Retina (tissue), 1 donor: ENCODE data around the gene MTTP.

Experiments
- DNase-seq: peaks from one replicate; pipeline ENCODE4 v3.0.0-alpha.2; 2016

Gene MTTP

DNA sequence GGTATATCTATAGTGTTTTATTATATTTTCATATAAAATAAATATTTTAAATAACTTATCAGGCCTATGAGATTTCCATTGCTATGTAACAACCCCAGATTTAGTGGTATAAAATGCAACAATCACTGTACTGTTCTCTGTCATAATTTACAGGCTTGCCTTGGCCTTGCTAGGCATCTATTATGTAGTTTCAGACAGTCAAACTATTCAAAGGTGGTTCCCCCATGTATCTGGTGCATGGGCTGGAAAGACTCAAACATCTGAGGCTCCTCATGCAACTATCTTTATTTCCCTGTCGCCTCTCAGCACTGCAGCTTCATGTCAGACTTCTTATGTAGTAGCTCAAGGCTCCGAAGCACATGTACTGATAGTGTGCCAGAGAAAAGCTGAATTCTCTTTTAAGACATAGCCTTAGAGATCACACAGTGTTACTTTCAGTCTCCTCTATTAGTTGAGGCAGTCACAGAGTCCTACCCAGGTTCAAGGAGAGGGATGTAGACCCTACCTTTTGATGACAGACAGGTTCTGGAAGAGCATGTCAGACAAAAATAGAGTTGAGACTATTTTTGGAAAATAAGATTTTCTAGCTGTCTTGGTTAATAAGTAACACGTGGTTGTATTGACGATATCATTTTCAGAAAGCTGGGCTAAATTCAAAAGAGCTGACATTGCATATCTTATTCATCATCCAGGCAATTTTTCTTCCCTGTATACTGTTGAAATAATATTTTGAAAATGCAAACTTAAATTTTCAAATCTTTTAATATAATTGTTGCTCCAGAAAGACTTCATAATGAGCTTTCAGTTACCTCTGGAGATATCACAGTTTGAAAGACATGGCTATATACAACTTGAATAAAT lies 19.4 kb downstream of the MTTP start:
- no peak for DNase-seq

DNA sequence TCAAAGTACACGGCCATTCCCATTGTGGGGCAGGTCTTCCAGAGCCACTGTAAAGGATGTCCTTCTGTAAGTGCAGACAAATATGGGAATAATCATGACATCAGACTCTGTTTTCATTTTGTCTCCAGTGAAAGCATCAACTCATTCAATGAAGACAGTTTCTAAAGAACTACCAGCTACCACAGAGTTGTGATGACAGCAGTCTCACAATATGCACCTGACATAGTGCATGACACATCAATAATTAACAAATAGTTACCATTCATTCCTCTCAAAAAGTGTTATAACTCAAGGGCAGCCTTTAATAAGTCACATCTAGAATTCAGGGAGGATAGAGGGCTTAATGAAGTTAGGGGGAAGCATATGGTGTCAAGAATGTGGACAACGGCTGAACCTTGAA lies 20.2 kb downstream of the MTTP start:
- DNase-seq: no peak

DNA sequence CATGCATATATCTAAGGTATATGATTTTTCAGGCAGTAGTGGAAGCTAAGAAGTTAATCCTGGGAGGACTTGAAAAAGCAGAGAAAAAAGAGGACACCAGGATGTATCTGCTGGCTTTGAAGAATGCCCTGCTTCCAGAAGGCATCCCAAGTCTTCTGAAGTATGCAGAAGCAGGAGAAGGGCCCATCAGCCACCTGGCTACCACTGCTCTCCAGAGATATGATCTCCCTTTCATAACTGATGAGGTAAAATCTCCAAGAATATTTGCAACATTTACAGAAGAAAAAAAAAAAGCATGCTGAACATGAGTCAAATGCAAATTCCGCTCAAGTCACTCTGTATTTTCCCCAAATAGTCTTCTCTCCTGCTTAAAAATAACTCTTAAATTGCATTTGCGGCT lies 32.1 kb downstream of the MTTP start:
- DNase-seq: no peak

DNA sequence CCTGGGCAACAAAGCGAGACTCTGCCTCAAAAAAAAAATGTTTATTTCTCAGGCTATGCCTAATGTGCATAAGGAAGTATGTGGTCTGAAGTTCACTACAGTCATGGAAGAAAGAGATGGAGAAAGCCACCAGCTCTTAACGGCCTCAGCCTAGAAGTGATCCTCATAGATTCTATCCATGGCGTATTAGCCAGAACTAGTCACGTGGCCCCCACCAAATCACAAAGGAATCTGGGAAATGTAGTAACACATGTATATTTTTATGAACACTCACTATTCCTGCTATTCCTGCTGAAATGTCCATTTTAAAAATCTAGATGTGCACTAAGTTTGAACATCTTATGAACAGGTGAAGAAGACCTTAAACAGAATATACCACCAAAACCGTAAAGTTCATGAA lies 33.8 kb downstream of the MTTP start:
- no peak for DNase-seq

DNA sequence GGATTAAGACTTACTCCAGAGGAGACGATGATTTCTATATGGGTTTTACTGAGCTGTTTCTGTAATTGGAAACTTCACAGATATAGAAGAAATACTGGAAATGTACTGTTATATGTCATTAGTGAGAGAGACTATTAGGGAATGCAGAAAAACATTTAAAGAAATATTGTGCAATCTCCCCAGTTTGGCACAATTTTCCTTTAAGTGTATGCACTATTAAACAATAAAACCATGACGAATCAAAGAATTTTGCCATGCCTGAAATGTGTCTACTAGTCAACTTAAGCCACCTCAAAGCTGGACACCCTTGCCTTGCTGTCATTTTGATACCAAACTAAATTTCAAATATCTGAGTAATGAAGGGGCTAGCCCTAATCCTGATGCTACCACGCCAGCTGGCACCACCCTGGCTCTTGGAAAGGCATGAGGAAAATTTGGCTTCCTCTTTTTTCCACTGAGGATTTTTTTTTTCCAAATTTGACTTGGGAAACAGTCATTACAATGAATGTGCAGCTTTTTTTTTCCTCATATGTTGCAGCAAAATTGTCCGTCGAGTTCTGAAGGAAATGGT lies 36.1 kb downstream of the MTTP start:
- no peak for DNase-seq

DNA sequence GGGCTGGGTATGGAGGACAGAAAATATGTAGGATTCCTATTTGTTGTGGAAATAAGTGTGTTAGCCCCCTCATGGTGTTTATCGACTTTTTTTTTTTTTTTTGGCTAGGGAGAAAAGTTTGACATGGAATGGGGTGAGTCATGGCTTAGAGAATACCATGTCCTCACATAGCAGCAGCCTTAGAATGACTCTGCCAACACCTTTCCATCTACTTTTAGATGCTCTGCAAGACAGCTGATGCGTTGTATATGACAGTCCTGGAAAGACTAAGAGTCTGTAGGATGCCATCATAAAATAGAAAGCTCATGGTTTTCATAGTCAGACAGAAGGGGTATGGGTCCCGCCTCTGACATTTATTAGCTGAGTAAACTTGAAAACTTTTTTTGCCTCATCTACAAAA lies 37.7 kb downstream of the MTTP start:
- DNase-seq: no peak

DNA sequence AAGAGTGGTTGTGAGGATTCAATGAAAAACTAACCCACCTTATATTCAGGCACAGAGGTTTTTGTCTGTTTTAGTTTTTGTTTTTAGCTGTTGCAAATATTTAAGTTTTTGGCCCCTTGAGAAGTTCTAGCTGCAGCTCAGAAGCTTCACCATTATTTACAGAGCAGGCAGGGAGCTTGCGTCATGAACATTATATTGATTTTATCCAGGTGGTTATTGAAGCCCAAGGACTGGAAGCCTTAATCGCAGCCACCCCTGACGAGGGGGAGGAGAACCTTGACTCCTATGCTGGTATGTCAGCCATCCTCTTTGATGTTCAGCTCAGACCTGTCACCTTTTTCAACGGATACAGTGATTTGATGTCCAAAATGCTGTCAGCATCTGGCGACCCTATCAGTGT lies 38.1 kb downstream of the MTTP start:
- no peak for DNase-seq

DNA sequence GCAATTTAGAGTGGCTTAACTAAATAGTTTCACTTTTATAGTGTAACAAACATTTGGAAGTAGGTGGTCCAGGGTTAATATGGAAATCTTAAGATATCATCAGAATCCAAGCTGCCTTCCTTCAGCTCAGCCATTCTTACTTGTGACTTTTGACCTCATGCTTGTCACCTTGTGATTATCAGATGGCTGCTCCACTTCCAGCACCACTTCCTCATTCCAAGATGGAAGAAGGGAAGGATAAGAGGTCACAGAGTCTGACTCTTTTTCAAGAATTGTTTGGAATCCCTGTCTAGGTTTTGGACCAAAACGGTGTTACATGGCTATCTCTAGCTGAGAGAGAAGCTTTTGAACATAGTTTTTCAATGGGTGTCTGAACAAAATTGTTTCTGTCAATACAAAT lies 39.9 kb downstream of the MTTP start:
- no peak for DNase-seq

DNA sequence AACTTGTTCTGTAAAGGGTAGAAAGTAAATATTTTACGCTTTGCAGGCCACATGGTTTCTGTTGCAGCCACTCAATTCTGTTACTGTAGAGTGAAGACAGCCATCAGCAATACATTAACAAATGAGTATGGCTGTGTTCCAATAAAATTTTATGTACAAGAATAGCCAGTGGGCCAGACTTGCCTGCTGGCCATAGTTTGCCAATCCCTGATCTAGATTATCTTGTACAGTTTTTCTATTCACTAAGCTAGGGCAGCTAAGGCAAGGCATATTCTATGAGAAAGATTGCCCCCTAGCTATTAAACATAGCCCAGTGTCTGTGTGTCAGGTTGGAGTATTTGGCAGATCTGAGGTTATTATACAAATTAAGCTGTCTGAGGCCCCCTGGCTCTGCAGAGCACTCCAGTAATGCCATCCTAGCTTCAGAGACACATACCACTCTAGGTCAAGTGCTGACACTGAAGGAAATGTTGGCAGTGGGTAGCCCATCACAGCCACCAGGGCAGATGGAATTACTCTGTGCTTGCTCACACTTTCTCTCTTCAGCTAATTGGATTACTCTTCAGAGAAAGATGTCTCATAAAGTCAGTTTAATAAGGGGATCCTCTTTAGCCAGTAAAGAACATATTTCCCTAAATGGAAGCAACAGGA lies 40.7 kb downstream of the MTTP start:
- no peak for DNase-seq

DNA sequence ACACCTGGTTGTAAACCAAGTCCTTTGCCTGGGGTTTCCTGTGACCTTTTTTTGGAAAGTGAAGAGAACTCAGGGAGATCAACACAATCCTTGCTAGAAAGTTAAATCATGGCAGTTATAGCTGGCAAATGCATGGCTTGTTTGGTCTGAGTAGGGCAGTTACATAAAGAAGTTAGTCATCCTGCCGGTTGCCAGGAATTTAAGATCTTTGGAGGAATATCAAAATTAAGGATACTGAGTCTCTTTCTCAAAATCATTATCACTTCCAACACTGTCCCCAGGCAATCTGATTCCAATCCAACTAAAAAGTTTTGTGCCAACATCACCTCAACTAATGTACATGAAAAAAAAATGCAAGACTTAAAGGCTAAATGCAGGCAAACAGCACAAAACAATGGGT lies 42.8 kb downstream of the MTTP start:
- no peak for DNase-seq

DNA sequence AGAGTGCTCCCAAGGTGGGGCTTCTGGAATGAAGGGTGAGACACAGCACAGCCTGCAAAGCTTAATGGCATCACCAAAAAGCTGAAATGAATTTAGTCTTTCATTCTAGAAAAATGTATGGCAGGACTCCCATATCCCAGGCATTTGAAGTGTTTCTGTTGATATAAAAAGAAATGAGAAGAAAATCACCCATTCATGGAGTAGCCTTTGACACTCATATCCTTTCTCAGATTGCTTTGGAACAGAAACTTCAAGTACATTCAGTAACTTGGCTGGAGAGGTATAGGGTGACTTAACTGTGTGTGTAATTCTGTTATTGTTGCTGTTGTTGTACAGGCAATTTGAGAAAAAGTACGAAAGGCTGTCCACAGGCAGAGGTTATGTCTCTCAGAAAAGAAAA lies 47.7 kb downstream of the MTTP start:
- DNase-seq: no peak

DNA sequence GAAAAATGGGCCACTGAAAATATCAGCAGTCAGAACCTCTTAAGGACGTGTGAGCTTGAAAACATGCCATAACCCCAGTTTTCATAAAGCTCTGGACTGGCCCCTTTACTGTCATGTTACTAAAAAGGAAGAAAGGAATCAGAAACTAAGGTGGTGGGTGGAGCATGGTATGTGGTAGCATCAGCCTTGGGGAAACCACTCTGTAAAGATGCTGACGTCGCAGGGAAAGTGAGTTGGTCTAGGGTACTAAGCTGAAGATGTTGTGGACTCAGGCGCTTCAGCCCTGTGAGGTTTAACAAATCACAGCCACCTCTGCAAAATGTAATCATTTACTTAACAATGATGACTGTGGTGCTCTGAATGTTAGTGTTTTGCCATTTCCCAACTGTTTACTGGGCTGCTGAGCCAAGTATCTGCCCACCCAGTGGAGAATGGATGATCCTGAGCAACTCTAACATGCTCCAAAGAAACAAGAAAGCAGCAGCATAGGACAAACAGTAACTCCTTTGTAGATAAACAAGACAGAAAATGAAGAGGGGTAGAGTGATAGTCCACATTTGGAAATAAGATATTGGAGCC lies 49.6 kb downstream of the MTTP start:
- no peak for DNase-seq

DNA sequence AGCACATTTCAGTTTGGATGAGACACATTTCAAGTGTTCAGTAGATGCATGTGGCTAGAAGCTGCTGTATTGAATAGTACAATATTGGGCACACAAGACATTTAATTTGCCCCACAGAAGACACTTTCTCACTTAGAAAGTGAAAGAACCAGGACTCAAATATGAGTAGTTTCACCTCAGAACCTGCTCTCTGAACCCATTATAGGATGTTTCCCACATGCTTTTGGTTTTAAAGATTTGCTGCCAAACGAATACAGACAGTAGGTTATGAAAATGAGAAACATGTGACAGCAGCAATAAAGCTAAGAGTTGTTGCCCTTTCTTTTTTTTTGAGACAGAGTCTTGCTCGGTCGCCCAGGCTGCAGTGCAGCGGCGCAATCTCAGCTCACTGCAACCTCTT lies 50.7 kb downstream of the MTTP start:
- DNase-seq: no peak

DNA sequence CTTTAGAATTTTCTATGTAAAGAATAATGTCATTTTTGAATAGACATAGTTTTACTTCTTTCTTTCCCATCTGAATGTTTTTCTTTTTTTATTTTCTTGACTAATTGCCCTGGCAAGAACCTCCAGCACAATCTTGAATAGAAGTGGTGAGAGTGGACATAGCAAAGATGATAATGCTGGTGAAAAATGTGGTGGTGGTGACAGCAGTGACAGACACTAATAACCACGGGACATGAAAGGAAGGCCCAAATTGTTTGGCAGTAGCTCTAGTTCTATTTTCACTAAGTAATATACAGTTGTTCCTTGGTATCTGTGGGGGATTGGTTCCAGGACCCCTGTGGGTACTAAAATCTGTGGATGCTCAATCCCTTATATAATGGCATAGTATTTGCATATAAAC lies 53.4 kb downstream of the MTTP start:
- DNase-seq: no peak

DNA sequence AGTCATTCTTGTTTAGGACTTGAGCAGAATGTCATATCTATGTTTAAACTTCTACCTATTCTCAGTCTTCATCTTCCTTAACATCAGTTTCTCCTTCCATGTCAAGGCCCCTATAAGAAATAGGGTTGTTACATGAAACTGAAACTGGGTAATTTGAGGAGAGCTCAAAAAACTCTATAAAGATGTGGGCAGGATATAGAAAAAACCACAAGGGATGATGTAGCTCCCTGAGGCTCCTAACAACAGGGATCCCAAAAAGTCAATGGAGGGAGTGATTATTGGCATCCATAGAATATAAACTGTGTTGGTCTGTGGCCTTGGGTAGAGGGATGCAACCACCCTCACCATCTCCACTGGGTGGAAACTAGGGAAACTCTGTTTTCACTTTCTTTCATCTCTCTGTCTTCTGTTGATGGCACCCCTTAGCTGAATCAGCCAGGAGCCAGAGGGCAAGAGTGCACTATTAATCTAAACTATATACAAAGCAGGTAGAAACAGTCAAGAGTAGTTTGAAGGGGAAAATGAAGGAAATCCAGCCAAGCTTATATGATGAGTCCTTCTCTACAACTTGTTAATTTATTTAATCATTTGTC lies 55.4 kb downstream of the MTTP start:
- DNase-seq: no peak

DNA sequence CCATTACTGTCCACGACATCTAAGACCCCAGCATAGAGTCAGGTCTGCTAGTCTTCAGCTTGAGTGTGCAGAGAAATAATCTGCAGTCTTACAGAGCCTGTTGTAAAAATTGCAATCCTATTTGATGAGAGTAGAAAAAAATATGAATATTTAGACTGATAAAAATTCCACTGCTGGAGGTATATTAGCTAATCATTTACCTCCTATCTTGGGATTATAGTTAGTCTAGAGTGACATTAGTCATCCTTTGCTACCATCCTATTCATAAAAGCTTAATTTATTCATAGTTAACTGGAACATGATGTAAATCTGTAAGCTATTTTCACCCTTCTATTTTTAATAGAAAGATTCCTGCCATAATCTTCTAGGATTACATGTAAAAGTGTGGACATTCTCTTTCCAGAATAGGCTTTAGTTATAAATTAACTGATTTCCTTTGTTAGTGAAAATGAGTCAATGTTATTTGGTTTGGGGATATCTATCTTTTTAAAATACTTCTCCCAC lies 56.3 kb downstream of the MTTP start:
- no peak for DNase-seq

DNA sequence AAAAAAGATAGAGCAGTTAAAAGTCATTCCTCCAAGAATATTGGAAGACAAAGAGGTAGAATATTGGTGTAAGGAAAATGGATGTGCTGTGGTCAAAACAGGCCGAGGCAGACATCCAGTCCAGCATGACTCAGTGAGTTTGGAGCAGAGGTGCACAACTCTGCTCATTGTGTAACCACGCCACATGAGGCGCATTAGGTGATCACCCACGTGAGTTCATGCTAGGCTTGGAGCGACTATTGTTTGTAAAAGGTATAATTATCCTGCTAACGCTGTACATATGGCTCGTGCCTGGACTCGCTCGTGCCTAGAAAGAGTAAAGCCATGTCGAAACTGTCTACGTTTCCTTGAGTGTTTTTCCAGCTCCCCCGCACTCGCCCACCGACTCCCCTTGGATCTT lies 59.1 kb downstream of the MTTP start:
- no peak for DNase-seq

DNA sequence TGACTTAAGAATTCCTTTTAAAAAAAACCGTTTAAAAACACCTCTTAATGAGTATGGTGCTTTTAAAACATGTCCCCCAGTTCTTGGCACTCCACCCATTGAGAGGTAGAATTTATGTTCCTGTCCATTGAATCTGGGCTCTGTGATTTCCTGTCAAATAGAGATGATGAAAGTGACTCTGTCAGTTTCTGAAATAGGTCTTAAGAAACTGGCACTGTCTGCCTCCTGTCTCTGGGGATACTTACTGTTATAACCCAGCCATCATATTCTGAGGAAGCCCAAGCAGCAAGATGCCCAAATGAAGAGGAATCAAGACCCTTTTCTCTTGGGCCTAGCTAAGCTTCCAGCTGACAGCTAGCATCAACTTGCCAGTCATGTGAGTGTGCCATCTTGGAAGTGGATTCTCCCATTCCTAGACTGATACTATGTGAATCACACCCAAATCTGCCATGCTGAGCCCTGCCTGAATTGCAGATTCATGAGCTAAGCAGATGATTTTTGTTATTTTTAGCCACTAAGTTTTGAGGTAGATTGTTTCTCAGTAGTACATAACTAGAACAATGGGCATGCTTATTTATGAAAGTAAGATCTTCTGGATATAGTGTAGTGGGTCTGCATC lies 60.2 kb downstream of the MTTP start:
- DNase-seq: no peak

DNA sequence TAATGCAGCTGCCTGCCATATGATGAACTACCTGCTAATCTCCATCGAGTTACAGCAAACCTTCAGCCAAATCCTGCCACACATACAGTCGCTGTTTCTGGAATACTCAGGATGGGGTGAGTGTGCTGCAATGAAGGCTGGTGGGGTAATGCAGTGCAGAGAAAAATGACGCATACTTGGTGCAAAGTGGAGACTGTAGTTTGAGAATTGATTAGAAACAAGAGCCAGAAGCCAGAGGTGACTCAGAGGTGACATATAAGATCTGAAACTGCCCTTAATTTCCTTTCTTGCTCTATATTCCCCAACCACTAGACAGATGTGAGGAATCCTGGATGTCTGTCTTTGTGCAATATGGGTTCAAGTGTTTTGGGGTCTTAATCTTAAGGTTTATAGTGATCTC lies 61.0 kb downstream of the MTTP start:
- DNase-seq: no peak

DNA sequence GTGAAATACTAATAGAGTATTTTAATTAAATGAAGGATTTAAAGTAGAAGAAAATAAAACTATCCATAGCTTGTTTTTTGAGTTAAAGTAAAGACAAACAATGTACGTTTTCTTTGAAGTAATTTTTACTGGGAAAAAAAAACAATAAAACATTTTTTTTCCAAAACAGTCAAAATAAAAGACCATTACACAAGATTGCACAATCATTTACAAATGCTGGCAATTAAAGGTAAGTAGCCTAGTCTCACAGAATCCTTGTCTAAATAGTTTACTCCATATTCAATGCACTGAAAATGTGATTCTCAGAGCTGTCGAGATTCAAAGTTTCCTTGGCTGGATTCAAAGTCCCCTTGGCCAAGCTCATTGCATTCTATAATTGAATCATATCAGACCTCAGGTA lies 61.8 kb downstream of the MTTP start:
- DNase-seq: no peak

DNA sequence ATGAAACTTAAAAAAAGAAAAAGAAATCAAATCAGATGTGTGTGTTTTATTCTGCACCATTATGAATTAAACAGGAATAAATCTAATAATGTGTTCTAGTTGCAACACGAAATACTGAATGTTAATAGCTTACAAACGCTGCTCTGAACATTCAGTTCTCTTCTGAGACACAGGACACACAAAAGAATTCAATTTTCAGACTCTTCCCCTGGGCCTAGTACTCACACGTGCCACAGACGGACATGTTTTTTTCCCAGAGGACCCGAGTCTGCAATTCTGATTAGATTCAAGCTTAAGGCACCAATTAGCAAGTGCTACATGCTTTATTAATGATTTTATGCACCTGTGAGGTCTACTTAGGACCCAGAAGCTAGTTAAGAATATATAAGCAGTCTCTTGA lies 62.5 kb downstream of the MTTP start:
- no peak for DNase-seq

DNA sequence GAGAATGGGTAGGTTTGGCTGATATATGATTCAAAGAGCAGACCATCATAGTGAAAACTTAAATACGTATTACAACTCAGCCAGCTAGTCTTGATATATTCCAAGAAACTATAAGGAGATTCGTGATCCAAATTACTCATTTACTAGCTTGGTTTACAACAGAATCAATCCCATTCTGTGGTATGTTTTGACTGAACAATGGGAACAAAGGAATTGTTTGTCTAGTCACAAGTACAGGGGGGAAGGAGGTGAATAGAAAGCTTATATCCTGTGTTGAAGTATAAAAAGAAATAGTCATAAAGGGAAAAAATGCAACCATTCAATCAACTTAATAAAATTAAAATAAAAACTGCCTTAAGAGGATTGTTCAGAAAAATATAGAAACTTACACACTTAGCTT lies 66.1 kb downstream of the MTTP start:
- DNase-seq: no peak
